ENCODE data around the gene FAM131B.

The FAM131B gene

GRCh38 chr7:143320620-143321019 is 41.9 kb downstream of the FAM131B start:
- H3K9ac ChIP-seq (ENCODE audit: low read length) = no peak overlapping the region
- no peaks in the 10 kb centered on the region for H3K4me1 ChIP-seq (ENCODE audit: low read length)
- no peak overlapping the region for H3K4me3 ChIP-seq (ENCODE audit: low read length)
- no peak overlapping the region for H3K27ac ChIP-seq (ENCODE audit: low read length)
- no peak overlapping the region for H3K4me2 ChIP-seq (ENCODE audit: low read depth, low read length)
- no peaks in the 10 kb centered on the region for H3K27me3 ChIP-seq (replicated peaks; ENCODE audit: insufficient read depth, low read length)
- no peaks in the 10 kb centered on the region for H3K9me3 ChIP-seq (replicated peaks; ENCODE audit: insufficient read depth, low read length)
- TF ChIP-seq, protein P1, sequence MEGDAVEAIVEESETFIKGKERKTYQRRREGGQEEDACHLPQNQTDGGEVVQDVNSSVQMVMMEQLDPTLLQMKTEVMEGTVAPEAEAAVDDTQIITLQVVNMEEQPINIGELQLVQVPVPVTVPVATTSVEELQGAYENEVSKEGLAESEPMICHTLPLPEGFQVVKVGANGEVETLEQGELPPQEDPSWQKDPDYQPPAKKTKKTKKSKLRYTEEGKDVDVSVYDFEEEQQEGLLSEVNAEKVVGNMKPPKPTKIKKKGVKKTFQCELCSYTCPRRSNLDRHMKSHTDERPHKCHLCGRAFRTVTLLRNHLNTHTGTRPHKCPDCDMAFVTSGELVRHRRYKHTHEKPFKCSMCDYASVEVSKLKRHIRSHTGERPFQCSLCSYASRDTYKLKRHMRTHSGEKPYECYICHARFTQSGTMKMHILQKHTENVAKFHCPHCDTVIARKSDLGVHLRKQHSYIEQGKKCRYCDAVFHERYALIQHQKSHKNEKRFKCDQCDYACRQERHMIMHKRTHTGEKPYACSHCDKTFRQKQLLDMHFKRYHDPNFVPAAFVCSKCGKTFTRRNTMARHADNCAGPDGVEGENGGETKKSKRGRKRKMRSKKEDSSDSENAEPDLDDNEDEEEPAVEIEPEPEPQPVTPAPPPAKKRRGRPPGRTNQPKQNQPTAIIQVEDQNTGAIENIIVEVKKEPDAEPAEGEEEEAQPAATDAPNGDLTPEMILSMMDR (IDR thresholded peaks at IDR 0.05; ENCODE audit: low read length) = no peak
- TF ChIP-seq EZH2phosphoT487 (IDR thresholded peaks at IDR 0.05; ENCODE audit: low read length) (no peak), EZH2 (optimal IDR thresholded peaks at IDR 0.05; ENCODE audit: low read depth, low read length) (no peak)
- H3F3A ChIP-seq (ENCODE audit: insufficient read depth, low read length) = no peaks in the 10 kb centered on the region
- no peak for DNase-seq
- H3K9me2 ChIP-seq (replicated peaks; ENCODE audit: insufficient read depth, low read length) = no peaks in the 10 kb centered on the region
- H2AFZ ChIP-seq (ENCODE audit: low read length) = no peak overlapping the region
- H3K36me3 ChIP-seq (replicated peaks; ENCODE audit: insufficient read depth, low read length) = no peaks in the 10 kb centered on the region
- H3K79me2 ChIP-seq (ENCODE audit: low read length) = no peaks in the 10 kb centered on the region
- no peaks in the 10 kb centered on the region for H4K20me1 ChIP-seq (ENCODE audit: insufficient read depth, low read length)

GRCh38 chr7:143318661-143319060 is 43.9 kb downstream of the FAM131B start:
- Histone ChIP-seq H3K36me3 (replicated peaks; ENCODE audit: insufficient read depth, low read length) (no peaks in the 10 kb centered on the region), H2AFZ (ENCODE audit: low read length) (no peak overlapping the region), H3F3A (ENCODE audit: insufficient read depth, low read length) (no peaks in the 10 kb centered on the region), H3K27ac (ENCODE audit: low read length) (no peak overlapping the region), H3K9ac (ENCODE audit: low read length) (no peak overlapping the region), H3K4me3 (ENCODE audit: low read length) (no peak overlapping the region), H3K27me3 (replicated peaks; ENCODE audit: insufficient read depth, low read length) (no peaks in the 10 kb centered on the region), H3K79me2 (ENCODE audit: low read length) (no peaks in the 10 kb centered on the region), H3K9me2 (replicated peaks; ENCODE audit: insufficient read depth, low read length) (no peaks in the 10 kb centered on the region), H3K9me3 (replicated peaks; ENCODE audit: insufficient read depth, low read length) (no peaks in the 10 kb centered on the region), H3K4me2 (ENCODE audit: low read depth, low read length) (no peak overlapping the region), H3K4me1 (ENCODE audit: low read length) (no peaks in the 10 kb centered on the region), H4K20me1 (ENCODE audit: insufficient read depth, low read length) (no peaks in the 10 kb centered on the region)
- DNase-seq = no peak
- TF ChIP-seq, protein P1 (IDR thresholded peaks at IDR 0.05; ENCODE audit: low read length) = no peak
- TF ChIP-seq EZH2phosphoT487 (IDR thresholded peaks at IDR 0.05; ENCODE audit: low read length) (no peak), EZH2 (optimal IDR thresholded peaks at IDR 0.05; ENCODE audit: low read depth, low read length) (no peak)

DNA sequence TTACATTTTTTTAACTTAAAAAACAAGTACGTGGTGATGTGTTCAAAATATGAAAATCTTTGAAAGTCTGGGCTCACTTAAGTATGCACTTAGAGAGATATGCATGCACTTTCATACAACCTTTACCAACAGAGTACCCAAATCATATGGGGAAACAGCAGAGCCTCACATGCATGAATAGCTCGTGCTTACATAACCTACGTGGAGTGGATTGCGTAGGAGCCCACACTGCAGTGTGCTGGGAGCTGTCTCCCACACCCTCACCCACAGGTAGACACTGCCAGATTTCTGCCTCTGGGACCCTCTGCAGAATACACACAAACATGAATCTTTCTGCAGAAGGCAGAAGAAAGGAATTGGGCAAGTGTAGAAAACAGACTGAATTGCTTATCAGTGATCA is 46.0 kb downstream of the FAM131B start:
- H3K27me3 ChIP-seq (replicated peaks; ENCODE audit: insufficient read depth, low read length) = no peaks in the 10 kb centered on the region
- H3K4me3 ChIP-seq (ENCODE audit: low read length) = no peak overlapping the region
- H3K27ac ChIP-seq (ENCODE audit: low read length) = no peak overlapping the region
- H4K20me1 ChIP-seq (ENCODE audit: insufficient read depth, low read length) = no peaks in the 10 kb centered on the region
- no peaks in the 10 kb centered on the region for H3K79me2 ChIP-seq (ENCODE audit: low read length)
- no peak overlapping the region for H3K4me2 ChIP-seq (ENCODE audit: low read depth, low read length)
- H3K9ac ChIP-seq (ENCODE audit: low read length) = no peak overlapping the region
- DNase-seq = no peak
- H2AFZ ChIP-seq (ENCODE audit: low read length) = no peak overlapping the region
- TF ChIP-seq, protein P1 (IDR thresholded peaks at IDR 0.05; ENCODE audit: low read length) = no peak
- TF ChIP-seq EZH2phosphoT487 (IDR thresholded peaks at IDR 0.05; ENCODE audit: low read length) (no peak), EZH2 (optimal IDR thresholded peaks at IDR 0.05; ENCODE audit: low read depth, low read length) (no peak)
- no peaks in the 10 kb centered on the region for H3K36me3 ChIP-seq (replicated peaks; ENCODE audit: insufficient read depth, low read length)
- no peaks in the 10 kb centered on the region for H3F3A ChIP-seq (ENCODE audit: insufficient read depth, low read length)
- no peaks in the 10 kb centered on the region for H3K9me2 ChIP-seq (replicated peaks; ENCODE audit: insufficient read depth, low read length)
- no peaks in the 10 kb centered on the region for H3K4me1 ChIP-seq (ENCODE audit: low read length)
- H3K9me3 ChIP-seq (replicated peaks; ENCODE audit: insufficient read depth, low read length) = no peaks in the 10 kb centered on the region

Data from MM.1S (cell line).